ENCODE results near the gene GMPPB. TPM values are rescaled to one million over a fixed set of nuclear protein-coding genes. Genes with fewer than 3 reads are reported as not detected.

The GMPPB gene
- total RNA-seq, 1 experiment from 2014 or later = 88.1 TPM

DNA sequence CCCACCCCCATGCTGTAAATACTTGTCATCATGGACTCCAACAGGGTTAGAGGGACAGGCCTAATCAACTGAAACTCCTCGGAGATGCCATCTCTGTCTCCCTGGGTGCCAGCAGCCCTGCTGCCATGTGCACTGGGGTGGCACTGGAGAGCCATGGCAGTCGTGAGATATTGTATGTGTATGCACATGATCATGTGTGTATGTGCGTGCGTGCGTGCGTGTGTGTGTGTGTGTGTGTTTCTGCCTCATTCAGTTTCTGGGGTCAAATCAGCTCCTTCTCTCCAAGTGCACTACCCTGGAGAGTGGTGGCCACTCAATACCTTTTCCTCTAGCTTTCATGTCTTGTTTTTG is 52.8 kb downstream of the GMPPB start:
- no peak overlapping the region for H3K4me3 Mint-ChIP-seq (ENCODE audit: unreplicated experiment)
- intact Hi-C loops (cut with micrococcal nuclease) = loop anchor here (1.0 to 5.0 kb wide), 3 partner anchors 105 to 219 kb away; no protein-coding TSS in a partner anchor
- ChIA-PET CTCF (interaction anchor here (0.6 to 5.3 kb wide), 22 partner anchors 8 to 195 kb away, joined by 3 to 232 read pairs (median 4); no protein-coding TSS in a partner anchor), POLR2A (interaction anchor here (0.7 to 3.3 kb wide), 2 partner anchors 131 to 133 kb away, joined by 4 to 51 read pairs; no protein-coding TSS in a partner anchor)
- no peaks in the 10 kb centered on the region for H3K27me3 Mint-ChIP-seq (ENCODE audit: insufficient read depth, unreplicated experiment)
- peaks cover 8% of the 10 kb centered on the region for H3K36me3 Mint-ChIP-seq (ENCODE audit: insufficient read depth, unreplicated experiment)
- H3K9me3 Mint-ChIP-seq (ENCODE audit: unreplicated experiment) = no peaks in the 10 kb centered on the region
- H3K4me1 Mint-ChIP-seq (ENCODE audit: insufficient read depth, unreplicated experiment) = peaks cover 12% of the 10 kb centered on the region
- TF ChIP-seq, protein P1, sequence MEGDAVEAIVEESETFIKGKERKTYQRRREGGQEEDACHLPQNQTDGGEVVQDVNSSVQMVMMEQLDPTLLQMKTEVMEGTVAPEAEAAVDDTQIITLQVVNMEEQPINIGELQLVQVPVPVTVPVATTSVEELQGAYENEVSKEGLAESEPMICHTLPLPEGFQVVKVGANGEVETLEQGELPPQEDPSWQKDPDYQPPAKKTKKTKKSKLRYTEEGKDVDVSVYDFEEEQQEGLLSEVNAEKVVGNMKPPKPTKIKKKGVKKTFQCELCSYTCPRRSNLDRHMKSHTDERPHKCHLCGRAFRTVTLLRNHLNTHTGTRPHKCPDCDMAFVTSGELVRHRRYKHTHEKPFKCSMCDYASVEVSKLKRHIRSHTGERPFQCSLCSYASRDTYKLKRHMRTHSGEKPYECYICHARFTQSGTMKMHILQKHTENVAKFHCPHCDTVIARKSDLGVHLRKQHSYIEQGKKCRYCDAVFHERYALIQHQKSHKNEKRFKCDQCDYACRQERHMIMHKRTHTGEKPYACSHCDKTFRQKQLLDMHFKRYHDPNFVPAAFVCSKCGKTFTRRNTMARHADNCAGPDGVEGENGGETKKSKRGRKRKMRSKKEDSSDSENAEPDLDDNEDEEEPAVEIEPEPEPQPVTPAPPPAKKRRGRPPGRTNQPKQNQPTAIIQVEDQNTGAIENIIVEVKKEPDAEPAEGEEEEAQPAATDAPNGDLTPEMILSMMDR (IDR thresholded peaks at IDR 0.05; ENCODE audit: unreplicated experiment) = no peak
- no TSS peak for BruUV-seq (replicated peaks)
- no peak overlapping the region for H3K27ac Mint-ChIP-seq (ENCODE audit: low read depth, unreplicated experiment)
- no peak for DNase-seq (ENCODE audit: unreplicated experiment)

Other genes starting within 250 kb of the GMPPB start
- gene BSN, start 169.5 kb downstream of the GMPPB start, total RNA-seq (2022) = 0.10 and 0.37 TPM in 2 replicates
- gene APEH, start 49.6 kb downstream of the GMPPB start, total RNA-seq (2022) = 95.8 and 127 TPM in 2 replicates
- gene MST1, start 34.5 kb downstream of the GMPPB start, total RNA-seq (2022) = 16.3 and 18.2 TPM in 2 replicates
- gene RNF123, start 34.4 kb downstream of the GMPPB start, total RNA-seq (2022) = 47.8 and 48.6 TPM in 2 replicates
- gene AMIGO3, start 4.3 kb downstream of the GMPPB start, total RNA-seq (2022) = 0.79 TPM in 1 of 2 replicates, not detected in the other
- 43.4 and 44.8 TPM in 2 replicates for gene IP6K1, start 62.6 kb upstream of the GMPPB start, total RNA-seq (2022)
- gene CDHR4, start 75.9 kb upstream of the GMPPB start, total RNA-seq (2022) = 0.44 and 1.1 TPM in 2 replicates
- gene INKA1, start 79.3 kb upstream of the GMPPB start, total RNA-seq (2022) = 4.8 and 7.4 TPM in 2 replicates
- gene UBA7, start 90.0 kb upstream of the GMPPB start, total RNA-seq (2022) = 3.8 and 6.6 TPM in 2 replicates
- 7.1 and 9.3 TPM in 2 replicates for gene TRAIP, start 132.6 kb upstream of the GMPPB start, total RNA-seq (2022)
- gene CAMKV, start 146.0 kb upstream of the GMPPB start, total RNA-seq (2022) = not detected in 2 replicates
- gene MST1R, start 179.9 kb upstream of the GMPPB start, total RNA-seq (2022) = 66.4 and 103 TPM in 2 replicates
- 9.6 and 18.6 TPM in 2 replicates for gene MON1A, start 205.9 kb upstream of the GMPPB start, total RNA-seq (2022)
- 58.0 and 65.8 TPM in 2 replicates for gene RBM6, start 216.2 kb upstream of the GMPPB start, total RNA-seq (2022)

Data from MCF 10A (cell line).